ENCODE results near the gene CFAP97D2. TPM values are rescaled to one million over a fixed set of nuclear protein-coding genes. Genes with fewer than 3 reads are reported as not detected.

The CFAP97D2 gene
- total RNA-seq, 1 donor from 2014 or later = not detected

DNA sequence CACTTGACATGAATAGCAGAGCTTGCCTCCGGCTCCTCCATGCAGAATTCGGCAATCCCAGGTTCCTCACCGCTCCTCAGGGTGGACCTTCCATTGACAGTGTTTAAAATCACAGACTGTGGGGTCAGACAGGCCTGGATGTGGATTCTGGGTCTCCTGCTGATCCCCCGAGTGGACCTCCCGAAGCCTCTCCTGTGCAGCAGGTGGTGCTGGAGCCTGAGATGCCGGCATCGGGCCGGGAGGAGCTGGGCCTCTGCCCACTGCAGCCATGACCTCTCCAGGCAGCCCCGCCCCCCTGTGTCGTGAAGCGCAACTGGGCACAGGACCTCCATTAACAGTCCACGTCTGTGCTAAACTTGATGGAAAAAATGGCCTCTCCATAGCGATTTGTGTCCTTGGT is 45.1 kb downstream of the CFAP97D2 start:
- no peak overlapping the region for H3K4me3 ChIP-seq (ENCODE audit: low read depth, low read length)
- no peak for DNase-seq (ENCODE audit: low read depth)
- TF ChIP-seq, protein P1, sequence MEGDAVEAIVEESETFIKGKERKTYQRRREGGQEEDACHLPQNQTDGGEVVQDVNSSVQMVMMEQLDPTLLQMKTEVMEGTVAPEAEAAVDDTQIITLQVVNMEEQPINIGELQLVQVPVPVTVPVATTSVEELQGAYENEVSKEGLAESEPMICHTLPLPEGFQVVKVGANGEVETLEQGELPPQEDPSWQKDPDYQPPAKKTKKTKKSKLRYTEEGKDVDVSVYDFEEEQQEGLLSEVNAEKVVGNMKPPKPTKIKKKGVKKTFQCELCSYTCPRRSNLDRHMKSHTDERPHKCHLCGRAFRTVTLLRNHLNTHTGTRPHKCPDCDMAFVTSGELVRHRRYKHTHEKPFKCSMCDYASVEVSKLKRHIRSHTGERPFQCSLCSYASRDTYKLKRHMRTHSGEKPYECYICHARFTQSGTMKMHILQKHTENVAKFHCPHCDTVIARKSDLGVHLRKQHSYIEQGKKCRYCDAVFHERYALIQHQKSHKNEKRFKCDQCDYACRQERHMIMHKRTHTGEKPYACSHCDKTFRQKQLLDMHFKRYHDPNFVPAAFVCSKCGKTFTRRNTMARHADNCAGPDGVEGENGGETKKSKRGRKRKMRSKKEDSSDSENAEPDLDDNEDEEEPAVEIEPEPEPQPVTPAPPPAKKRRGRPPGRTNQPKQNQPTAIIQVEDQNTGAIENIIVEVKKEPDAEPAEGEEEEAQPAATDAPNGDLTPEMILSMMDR (conservative IDR thresholded peaks at IDR 0.05; ENCODE audit: low read depth, low read length) = no peak

DNA sequence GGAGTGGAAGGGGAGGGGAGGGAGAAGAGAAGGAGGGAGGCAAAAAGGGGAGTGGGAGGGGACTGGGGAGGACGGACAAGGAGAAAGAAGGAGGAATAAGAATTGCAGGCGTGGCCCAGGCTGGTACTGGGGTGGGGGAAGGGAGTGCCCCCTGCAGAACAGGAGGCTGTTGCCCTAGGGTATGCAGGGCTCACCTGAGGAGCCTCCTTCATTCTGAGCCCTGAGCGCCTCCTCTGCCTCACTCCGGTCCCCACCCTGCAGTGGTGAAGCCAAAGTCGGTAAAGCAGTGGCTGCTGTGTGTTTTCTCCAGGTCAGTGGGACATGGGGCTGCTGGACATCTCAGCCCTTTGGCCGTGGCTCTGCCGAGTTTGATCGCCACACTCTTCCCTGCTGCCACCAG is 46.6 kb downstream of the CFAP97D2 start:
- no peak overlapping the region for H3K4me3 ChIP-seq (ENCODE audit: low read depth, low read length)
- TF ChIP-seq, protein P1 (conservative IDR thresholded peaks at IDR 0.05; ENCODE audit: low read depth, low read length) = no peak
- DNase-seq (ENCODE audit: low read depth) = no peak

DNA sequence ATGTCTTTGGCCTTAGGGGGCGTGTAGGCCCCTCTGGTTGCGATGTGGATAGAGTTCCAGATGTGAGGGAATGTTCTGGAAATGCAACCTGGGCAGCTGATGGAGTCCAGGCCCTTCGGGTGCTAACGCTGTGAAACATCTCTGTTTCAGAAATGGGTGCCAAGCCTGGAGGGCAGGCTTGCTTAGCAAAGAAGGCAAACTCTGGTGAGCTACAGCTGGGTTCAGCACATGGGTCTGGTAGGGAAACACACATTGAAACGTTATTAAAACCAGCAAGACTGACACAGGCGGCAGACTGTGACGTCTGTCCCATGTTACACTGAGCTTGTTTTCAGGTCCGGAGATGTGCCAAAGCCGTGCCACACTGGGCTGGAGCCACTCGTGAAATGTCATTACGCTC is 47.0 kb downstream of the CFAP97D2 start:
- H3K4me3 ChIP-seq (ENCODE audit: low read depth, low read length) = no peak overlapping the region
- DNase-seq (ENCODE audit: low read depth) = no peak
- TF ChIP-seq, protein P1 (conservative IDR thresholded peaks at IDR 0.05; ENCODE audit: low read depth, low read length) = no peak

DNA sequence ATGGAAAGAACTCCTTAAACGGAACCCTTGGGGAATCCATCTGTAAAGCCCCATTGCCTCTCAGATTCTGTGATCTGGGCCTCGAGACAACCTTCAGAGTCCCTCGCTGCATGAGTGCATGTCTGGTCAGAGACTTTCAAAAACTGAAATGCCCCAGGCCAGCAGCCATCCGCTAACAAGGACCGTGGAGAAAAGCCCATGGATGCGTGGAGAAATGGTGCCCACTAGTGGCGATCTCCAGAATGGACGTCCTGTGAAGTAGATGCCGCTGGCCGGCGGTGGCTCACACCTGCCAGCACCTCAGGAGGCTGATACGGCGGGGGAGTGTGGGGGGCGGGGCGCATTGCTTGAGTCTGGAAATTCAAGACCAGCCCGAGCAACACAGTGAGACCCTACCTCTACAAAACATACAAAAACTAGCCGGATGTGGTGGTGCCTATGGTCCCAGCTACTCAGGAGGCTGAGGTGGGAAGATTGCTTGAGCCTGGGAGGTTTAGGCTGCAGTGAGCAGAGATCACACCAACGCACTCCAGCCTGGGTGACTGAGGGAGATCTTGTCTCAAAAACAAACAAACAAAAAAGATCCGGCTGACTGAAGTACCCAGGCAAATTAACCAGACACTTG is 47.8 kb downstream of the CFAP97D2 start:
- no peak for DNase-seq (ENCODE audit: low read depth)
- TF ChIP-seq, protein P1 (conservative IDR thresholded peaks at IDR 0.05; ENCODE audit: low read depth, low read length) = peak; percentile 91
- H3K4me3 ChIP-seq (ENCODE audit: low read depth, low read length) = no peak overlapping the region

DNA sequence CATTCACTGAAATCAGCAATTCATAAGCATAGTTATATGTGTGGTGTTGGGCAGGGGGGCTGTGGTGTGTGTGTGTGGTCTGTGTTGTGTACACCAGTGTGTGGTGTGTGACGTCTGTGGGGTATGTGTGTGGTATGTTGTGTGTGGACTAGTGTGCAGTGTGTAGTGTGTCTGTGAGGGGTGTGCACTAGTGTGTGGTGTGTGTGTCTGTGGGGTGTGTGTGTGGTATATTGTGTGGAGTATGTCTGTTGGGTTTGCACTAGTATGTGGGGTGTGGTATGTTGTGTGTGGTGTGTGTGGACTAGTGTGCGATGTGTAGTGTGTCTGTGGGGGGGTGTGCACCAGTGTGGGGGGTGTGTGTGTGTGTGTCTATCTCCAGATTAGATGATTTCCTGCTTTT is 48.5 kb downstream of the CFAP97D2 start:
- no peak for DNase-seq (ENCODE audit: low read depth)
- TF ChIP-seq, protein P1 (conservative IDR thresholded peaks at IDR 0.05; ENCODE audit: low read depth, low read length) = no peak
- no peak overlapping the region for H3K4me3 ChIP-seq (ENCODE audit: low read depth, low read length)

DNA sequence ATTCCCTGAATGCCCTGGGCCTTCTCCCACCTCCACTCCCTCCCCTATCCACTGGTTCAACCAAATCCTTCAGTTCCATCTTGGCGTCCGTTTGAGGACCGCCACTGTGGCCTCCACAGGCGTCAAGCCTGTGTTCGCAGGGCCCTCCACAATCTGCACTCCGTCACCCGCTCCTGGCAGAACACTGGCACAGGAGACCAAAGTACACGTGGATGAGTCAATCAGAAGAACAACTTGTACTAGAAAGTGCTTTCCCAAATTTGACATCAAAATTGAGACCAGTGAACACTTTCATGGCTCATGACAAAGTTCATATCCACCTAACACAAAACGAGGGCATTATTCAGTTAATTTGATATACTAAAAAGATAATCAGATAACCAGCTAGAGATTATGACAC is 49.1 kb downstream of the CFAP97D2 start:
- no peak overlapping the region for H3K4me3 ChIP-seq (ENCODE audit: low read depth, low read length)
- TF ChIP-seq, protein P1 (conservative IDR thresholded peaks at IDR 0.05; ENCODE audit: low read depth, low read length) = no peak
- DNase-seq (ENCODE audit: low read depth) = no peak

DNA sequence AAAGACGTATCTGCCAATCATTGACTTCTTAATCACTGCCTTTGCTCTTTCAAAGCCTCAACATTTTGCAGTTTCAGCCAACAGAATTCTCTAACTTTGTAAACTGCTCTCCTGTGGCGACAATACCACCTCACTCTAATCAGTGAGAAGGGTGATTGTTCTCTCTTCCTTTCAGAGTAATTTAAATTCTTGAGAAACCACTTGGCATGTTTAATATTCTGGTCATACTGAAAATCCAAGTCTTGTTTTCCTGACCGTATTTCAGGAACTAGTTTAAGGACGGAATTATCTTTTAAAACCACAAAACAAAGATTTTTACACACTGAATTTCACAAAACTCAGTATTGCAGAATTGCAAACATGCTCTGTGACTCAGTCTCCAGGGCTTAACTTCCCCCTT is 50.4 kb downstream of the CFAP97D2 start:
- DNase-seq (ENCODE audit: low read depth) = no peak
- H3K4me3 ChIP-seq (ENCODE audit: low read depth, low read length) = no peak overlapping the region
- TF ChIP-seq, protein P1 (conservative IDR thresholded peaks at IDR 0.05; ENCODE audit: low read depth, low read length) = no peak
